ENCODE results near the gene NPL.

NPL gene

DNA sequence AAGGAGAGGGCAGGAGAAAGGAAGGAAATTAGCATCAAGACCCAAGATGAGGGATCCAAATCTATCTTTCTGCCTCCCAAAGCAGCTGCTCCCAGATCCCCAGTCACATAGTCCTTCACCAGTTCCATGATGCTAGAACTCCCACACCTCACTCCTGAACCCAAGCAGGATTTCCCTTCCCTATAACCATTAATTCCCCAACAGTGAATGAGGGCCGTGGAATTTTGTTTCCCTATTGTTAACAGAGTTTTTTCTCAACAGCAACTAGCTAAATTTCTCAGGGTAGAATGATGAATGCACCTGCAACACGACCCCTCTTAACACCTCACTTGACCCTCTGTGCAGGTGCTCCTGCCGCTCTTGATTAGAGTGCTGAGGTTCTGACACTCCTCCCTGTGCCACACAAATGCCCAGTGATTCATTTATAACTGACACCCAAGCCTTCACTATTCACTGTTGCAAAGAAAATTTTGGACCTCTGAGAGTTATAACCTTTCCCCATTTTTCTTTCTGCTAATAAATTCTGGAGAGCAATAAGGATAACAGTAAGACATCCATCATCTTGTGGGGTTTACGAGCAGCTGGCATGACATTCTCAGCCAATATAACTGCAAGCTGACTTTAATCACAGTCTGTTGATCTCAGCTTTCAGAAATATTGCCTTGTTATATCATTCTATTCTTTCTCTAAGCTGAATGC is 25.4 kb upstream of the NPL start:
- Histone ChIP-seq H3K4me3 (ENCODE audit: low read depth in 1 of 2, low read length in 1 of 2) (no peak overlapping the region), H3K4me1 (ENCODE audit: control insufficient read depth in 1 of 2, insufficient read depth in 1 of 2, low read depth in 1 of 2, low read length in 1 of 2) (no peaks in the 10 kb centered on the region), H3K9me3 (no peaks in the 10 kb centered on the region), H3K36me3 (no peaks in the 10 kb centered on the region), H3K27ac (no peak overlapping the region), H3K27me3 (peaks cover 16% of the 10 kb centered on the region)
- TF ChIP-seq, protein P1, sequence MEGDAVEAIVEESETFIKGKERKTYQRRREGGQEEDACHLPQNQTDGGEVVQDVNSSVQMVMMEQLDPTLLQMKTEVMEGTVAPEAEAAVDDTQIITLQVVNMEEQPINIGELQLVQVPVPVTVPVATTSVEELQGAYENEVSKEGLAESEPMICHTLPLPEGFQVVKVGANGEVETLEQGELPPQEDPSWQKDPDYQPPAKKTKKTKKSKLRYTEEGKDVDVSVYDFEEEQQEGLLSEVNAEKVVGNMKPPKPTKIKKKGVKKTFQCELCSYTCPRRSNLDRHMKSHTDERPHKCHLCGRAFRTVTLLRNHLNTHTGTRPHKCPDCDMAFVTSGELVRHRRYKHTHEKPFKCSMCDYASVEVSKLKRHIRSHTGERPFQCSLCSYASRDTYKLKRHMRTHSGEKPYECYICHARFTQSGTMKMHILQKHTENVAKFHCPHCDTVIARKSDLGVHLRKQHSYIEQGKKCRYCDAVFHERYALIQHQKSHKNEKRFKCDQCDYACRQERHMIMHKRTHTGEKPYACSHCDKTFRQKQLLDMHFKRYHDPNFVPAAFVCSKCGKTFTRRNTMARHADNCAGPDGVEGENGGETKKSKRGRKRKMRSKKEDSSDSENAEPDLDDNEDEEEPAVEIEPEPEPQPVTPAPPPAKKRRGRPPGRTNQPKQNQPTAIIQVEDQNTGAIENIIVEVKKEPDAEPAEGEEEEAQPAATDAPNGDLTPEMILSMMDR (IDR thresholded peaks at IDR 0.05) = no peak

DNA sequence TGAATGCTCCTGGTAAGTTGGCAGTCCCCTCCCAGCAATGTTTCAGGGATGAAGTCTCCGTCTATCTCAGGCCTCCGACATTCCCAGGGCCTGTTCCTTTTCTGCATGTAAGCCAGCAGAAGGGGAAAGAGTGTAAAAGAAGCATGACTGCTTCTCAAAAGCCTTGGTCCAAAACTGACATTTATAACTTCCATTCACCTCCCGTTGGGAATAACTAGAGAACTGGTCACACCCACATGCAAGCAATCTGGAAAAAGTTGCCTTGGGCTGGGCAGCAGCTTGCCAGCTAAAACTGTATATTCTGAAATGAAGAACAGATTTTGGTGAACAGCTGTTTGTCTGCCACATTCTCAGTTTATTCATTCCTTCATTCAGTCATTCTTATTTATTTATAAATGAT is 24.2 kb upstream of the NPL start:
- Histone ChIP-seq H3K36me3 (no peaks in the 10 kb centered on the region), H3K27ac (no peak overlapping the region), H3K4me3 (ENCODE audit: low read depth in 1 of 2, low read length in 1 of 2) (no peak overlapping the region), H3K9me3 (no peaks in the 10 kb centered on the region), H3K4me1 (ENCODE audit: control insufficient read depth in 1 of 2, insufficient read depth in 1 of 2, low read depth in 1 of 2, low read length in 1 of 2) (no peaks in the 10 kb centered on the region), H3K27me3 (peaks cover 16% of the 10 kb centered on the region)
- TF ChIP-seq, protein P1 (IDR thresholded peaks at IDR 0.05) = no peak

DNA sequence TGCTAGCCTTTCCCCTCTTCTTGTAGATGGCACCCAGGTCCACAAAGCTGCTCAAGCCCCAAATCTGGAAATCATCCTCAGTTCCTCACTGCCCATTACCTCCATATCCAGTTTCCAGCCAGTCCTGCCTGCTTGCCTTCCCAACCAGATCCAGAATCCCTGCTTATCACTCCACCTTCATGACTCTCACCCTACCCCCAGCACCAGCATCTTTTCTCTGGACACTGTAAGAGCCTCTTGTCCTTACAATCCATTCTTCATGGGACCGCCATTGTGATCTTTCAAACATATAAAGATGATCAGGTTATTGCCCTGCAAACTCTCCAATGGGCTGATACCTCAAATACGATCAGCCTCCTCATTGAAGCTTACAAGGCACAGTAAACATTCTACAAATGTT is 23.5 kb upstream of the NPL start:
- TF ChIP-seq, protein P1 (IDR thresholded peaks at IDR 0.05) = no peak
- Histone ChIP-seq H3K27me3 (peaks cover 16% of the 10 kb centered on the region), H3K4me1 (ENCODE audit: control insufficient read depth in 1 of 2, insufficient read depth in 1 of 2, low read depth in 1 of 2, low read length in 1 of 2) (no peaks in the 10 kb centered on the region), H3K27ac (no peak overlapping the region), H3K4me3 (ENCODE audit: low read depth in 1 of 2, low read length in 1 of 2) (no peak overlapping the region), H3K36me3 (no peaks in the 10 kb centered on the region), H3K9me3 (no peaks in the 10 kb centered on the region)

DNA sequence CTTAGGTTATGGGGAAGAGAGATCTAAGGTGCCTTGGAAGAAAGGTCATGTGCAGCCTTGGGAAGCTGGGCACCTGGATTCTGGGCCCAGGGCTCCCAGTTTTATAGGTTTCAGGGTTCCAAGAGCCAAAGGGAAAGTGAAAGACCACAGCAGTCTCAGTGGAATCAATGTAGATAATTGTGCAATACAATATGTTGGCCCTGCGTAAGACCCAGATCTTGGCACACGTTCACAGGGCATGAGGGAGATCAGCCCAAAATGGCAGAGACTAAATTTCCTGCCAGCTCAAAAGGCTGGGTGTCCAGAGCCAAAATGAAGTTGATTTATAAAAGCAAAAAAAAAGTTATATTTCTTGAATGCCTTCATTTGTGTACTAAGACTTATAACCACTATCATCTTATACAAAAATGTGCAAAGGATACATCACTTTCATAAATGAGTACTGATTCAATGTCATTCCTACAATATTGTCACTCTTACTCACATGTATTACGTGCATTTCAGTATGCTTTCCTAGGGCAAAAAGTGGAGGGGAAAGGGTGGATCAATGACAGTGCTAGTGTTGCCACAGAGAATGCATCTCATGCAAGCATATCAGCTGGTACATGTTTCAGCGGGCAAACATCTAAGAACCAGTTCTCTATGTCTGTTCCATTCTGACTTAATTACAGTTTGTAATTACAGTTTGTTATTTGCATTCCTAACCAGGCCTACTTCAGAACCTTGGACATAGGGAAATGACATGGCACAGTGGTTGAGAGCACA is 22.5 kb upstream of the NPL start:
- TF ChIP-seq, protein P1 (IDR thresholded peaks at IDR 0.05) = no peak
- H3K27me3 ChIP-seq = peaks cover 16% of the 10 kb centered on the region
- no peaks in the 10 kb centered on the region for H3K9me3 ChIP-seq
- no peaks in the 10 kb centered on the region for H3K4me1 ChIP-seq (ENCODE audit: control insufficient read depth in 1 of 2, insufficient read depth in 1 of 2, low read depth in 1 of 2, low read length in 1 of 2)
- H3K36me3 ChIP-seq = no peaks in the 10 kb centered on the region
- no peak overlapping the region for H3K4me3 ChIP-seq (ENCODE audit: low read depth in 1 of 2, low read length in 1 of 2)
- no peak overlapping the region for H3K27ac ChIP-seq

DNA sequence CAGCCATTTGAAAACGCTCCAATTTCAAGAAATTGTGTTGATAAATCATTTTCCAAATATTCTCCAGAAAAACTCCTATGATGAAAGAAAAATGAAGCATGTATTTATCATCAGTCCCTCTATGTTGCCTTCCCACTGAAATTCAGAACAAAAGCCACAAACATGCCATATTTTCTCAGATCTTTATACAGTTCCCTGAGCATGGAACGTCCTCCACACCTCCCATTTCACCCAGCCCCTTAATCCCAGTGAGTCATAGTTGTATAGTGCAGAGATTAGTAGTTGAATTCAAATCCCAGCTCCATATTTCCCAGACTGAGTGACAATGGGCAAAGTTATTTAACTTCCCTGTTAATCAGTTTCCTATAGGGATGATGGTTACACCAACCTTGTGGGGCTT is 20.6 kb upstream of the NPL start:
- TF ChIP-seq, protein P1 (IDR thresholded peaks at IDR 0.05) = no peak
- H3K27ac ChIP-seq = no peak overlapping the region

More for the DNA sequence above, 20.6 kb upstream of the NPL start:
- no peaks in the 10 kb centered on the region for H3K9me3 ChIP-seq
- no peaks in the 10 kb centered on the region for H3K4me1 ChIP-seq (ENCODE audit: control insufficient read depth in 1 of 2, insufficient read depth in 1 of 2, low read depth in 1 of 2, low read length in 1 of 2)
- H3K27me3 ChIP-seq = peaks cover 15% of the 10 kb centered on the region
- H3K4me3 ChIP-seq (ENCODE audit: low read depth in 1 of 2, low read length in 1 of 2) = no peak overlapping the region
- no peaks in the 10 kb centered on the region for H3K36me3 ChIP-seq

All from neutrophil (primary cell).